C4-2B (cell line): ENCODE measurements around the gene C11orf21.

ENCODE experiments used
- CTCF ChIP-seq: fragments of 450-650 bp; conservative IDR thresholded peaks from 2 replicates; pipeline ENCODE4 v1.5.1; 2017; ENCODE audit warnings: mild to moderate bottlenecking
- ZFX ChIP-seq: fragments of 450-650 bp; IDR thresholded peaks from 2 replicates; pipeline ENCODE4 v1.6.1; 2017

GRCh38 chr11:2275334-2276279 lies 26.1 kb downstream of the C11orf21 start:
- TF ChIP-seq CTCF (no peak), ZFX (no peak)
